MM.1S (cell line): ENCODE results near the gene FRAS1.

Experiments
- EZH2 ChIP-seq: fragments of 300-600 bp; sonication (generic); optimal IDR thresholded peaks from 2 replicates; pipeline ENCODE3; 2017; ENCODE audit warnings: low read depth, mild to moderate bottlenecking, antibody characterized with exemption, low read length, mixed read lengths
- EZH2phosphoT487 ChIP-seq: fragments of 300-600 bp; sonication (generic); IDR thresholded peaks from 2 replicates; pipeline ENCODE4 v1.6.1; 2018; ENCODE audit warnings: antibody characterized with exemption, low read length
- TF ChIP-seq, protein P1 (sequence below): fragments of 300-600 bp; sonication (generic); IDR thresholded peaks from 2 replicates; pipeline ENCODE4 v1.5.1; 2016; ENCODE audit warnings: antibody characterized with exemption, low read length, mixed read lengths

- TF ChIP-seq, protein P1, sequence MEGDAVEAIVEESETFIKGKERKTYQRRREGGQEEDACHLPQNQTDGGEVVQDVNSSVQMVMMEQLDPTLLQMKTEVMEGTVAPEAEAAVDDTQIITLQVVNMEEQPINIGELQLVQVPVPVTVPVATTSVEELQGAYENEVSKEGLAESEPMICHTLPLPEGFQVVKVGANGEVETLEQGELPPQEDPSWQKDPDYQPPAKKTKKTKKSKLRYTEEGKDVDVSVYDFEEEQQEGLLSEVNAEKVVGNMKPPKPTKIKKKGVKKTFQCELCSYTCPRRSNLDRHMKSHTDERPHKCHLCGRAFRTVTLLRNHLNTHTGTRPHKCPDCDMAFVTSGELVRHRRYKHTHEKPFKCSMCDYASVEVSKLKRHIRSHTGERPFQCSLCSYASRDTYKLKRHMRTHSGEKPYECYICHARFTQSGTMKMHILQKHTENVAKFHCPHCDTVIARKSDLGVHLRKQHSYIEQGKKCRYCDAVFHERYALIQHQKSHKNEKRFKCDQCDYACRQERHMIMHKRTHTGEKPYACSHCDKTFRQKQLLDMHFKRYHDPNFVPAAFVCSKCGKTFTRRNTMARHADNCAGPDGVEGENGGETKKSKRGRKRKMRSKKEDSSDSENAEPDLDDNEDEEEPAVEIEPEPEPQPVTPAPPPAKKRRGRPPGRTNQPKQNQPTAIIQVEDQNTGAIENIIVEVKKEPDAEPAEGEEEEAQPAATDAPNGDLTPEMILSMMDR, result no peak
- TF ChIP-seq EZH2 (no peak), EZH2phosphoT487 (no peak)
These were observed 153.7 kb downstream of the FRAS1 start for GRCh38 chr4:78210694-78211410.
